H9 (cell line): ENCODE results near the gene ARL13A. TPM values are rescaled to one million over a fixed set of nuclear protein-coding genes. Genes with fewer than 3 reads are reported as not detected.

Experiments used
- DNase-seq: peaks from one replicate; pipeline ENCODE4 v3.0.0-alpha.2; 2017
- H2AFZ ChIP-seq: one replicate; pipeline ENCODE4 v1.6.1; 2013; ENCODE audit warnings: mild to moderate bottlenecking, low read length, control low read depth, moderate library complexity
- H2AK5ac ChIP-seq: 2 replicates; pipeline ENCODE4 v1.6.1; 2013; ENCODE audit warnings: low read length, control low read depth, mixed read lengths; ENCODE audit not compliant: insufficient read length
- H2BK120ac ChIP-seq: one replicate; pipeline ENCODE4 v1.6.1; 2013; ENCODE audit warnings: low read depth, mild to moderate bottlenecking, low read length, control low read depth, inconsistent platforms; ENCODE audit not compliant: poor library complexity, severe bottlenecking
- H2BK12ac ChIP-seq: 2 replicates; pipeline ENCODE4 v1.6.1; 2013; ENCODE audit warnings: low read length, control low read depth, mixed read lengths, low read depth; ENCODE audit not compliant: insufficient read length
- H2BK15ac ChIP-seq: 2 replicates; pipeline ENCODE4 v1.6.1; 2013; ENCODE audit warnings: low read depth, low read length, control low read depth
- H2BK20ac ChIP-seq: one replicate; pipeline ENCODE4 v1.6.1; 2013; ENCODE audit warnings: low read depth, mild to moderate bottlenecking, low read length, control low read depth, inconsistent platforms; ENCODE audit not compliant: poor library complexity, severe bottlenecking
- H2BK5ac ChIP-seq: 2 replicates; pipeline ENCODE4 v1.6.1; 2013; ENCODE audit warnings: low read length, control low read depth, mixed read lengths; ENCODE audit not compliant: insufficient read length
- H3K14ac ChIP-seq: 2 replicates; pipeline ENCODE4 v1.6.1; 2013; ENCODE audit warnings: low read length, control low read depth; ENCODE audit not compliant: insufficient read depth
- H3K18ac ChIP-seq: 2 replicates; pipeline ENCODE4 v1.6.1; 2013; ENCODE audit warnings: low read depth, mild to moderate bottlenecking, mixed read lengths, low read length, control low read depth; ENCODE audit not compliant: insufficient read length
- H3K23ac ChIP-seq: 2 replicates; pipeline ENCODE4 v1.6.1; 2013; ENCODE audit warnings: low read length, control low read depth, mixed read lengths, low read depth; ENCODE audit not compliant: insufficient read length
- H3K23me2 ChIP-seq: 2 replicates; pipeline ENCODE4 v1.6.1; 2013; ENCODE audit warnings: low read depth, mild to moderate bottlenecking, mixed read lengths, low read length, control low read depth; ENCODE audit not compliant: insufficient read length, poor library complexity, severe bottlenecking
- H3K27ac ChIP-seq: 2 replicates; pipeline ENCODE4 v1.5.1; 2013; ENCODE audit warnings: low read length, control low read depth, mixed read lengths, low read depth; ENCODE audit not compliant: insufficient read length
- H3K27me3 ChIP-seq: 2 replicates; pipeline ENCODE4 v1.6.1; 2013; ENCODE audit warnings: low read length, control low read depth, inconsistent platforms; ENCODE audit not compliant: insufficient read depth
- H3K4ac ChIP-seq: 2 replicates; pipeline ENCODE4 v1.6.1; 2013; ENCODE audit warnings: low read depth, mild to moderate bottlenecking, control low read depth, inconsistent platforms, low read length, moderate library complexity
- H3K4me1 ChIP-seq: 2 replicates; pipeline ENCODE4 v1.6.1; 2013; ENCODE audit warnings: low read length, control low read depth, inconsistent platforms; ENCODE audit not compliant: insufficient read depth
- H3K4me2 ChIP-seq: 2 replicates; pipeline ENCODE4 v1.6.1; 2013; ENCODE audit warnings: low read length, control low read depth, mixed read lengths; ENCODE audit not compliant: insufficient read length, insufficient read depth
- H3K56ac ChIP-seq: 2 replicates; pipeline ENCODE4 v1.6.1; 2013; ENCODE audit warnings: low read depth, mild to moderate bottlenecking, mixed read lengths, low read length, control low read depth; ENCODE audit not compliant: insufficient read length
- H3K79me1 ChIP-seq: 2 replicates; pipeline ENCODE4 v1.6.1; 2013; ENCODE audit warnings: low read depth, mild to moderate bottlenecking, moderate library complexity, low read length, control low read depth, inconsistent platforms; ENCODE audit not compliant: insufficient read depth, poor library complexity, severe bottlenecking
- H3K79me2 ChIP-seq: 2 replicates; pipeline ENCODE4 v1.6.1; 2013; ENCODE audit warnings: low read length, control low read depth, inconsistent platforms; ENCODE audit not compliant: insufficient read depth
- H3K9ac ChIP-seq: 2 replicates; pipeline ENCODE4 v1.6.1; 2013; ENCODE audit warnings: low read length, control low read depth, mixed read lengths; ENCODE audit not compliant: insufficient read length; ENCODE audit errors: extremely low read depth
- H3K9me3 ChIP-seq: one replicate; pipeline ENCODE4 v1.6.1; 2013; ENCODE audit warnings: low read depth, low read length, inconsistent platforms; ENCODE audit not compliant: control insufficient read depth
- H3T11ph ChIP-seq: one replicate; pipeline ENCODE4 v1.6.1; 2013; ENCODE audit warnings: mild to moderate bottlenecking, low read length, control low read depth, inconsistent platforms
- H4K20me1 ChIP-seq: one replicate; pipeline ENCODE4 v1.6.1; 2013; ENCODE audit not compliant: control insufficient read depth, insufficient read length, insufficient read depth
- H4K5ac ChIP-seq: 2 replicates; pipeline ENCODE4 v1.6.1; 2013; ENCODE audit warnings: low read depth, mild to moderate bottlenecking, mixed read lengths, low read length, control low read depth; ENCODE audit not compliant: insufficient read length
- H4K8ac ChIP-seq: replicated peaks from 2 replicates; pipeline ENCODE4 v1.6.1; 2013; ENCODE audit warnings: low read length, control low read depth, mixed read lengths, low read depth; ENCODE audit not compliant: insufficient read length
- H4K91ac ChIP-seq: 2 replicates; pipeline ENCODE4 v1.6.1; 2013; ENCODE audit warnings: low read depth, mild to moderate bottlenecking, moderate library complexity, mixed read lengths, low read length, control low read depth; ENCODE audit not compliant: insufficient read length
- H3K27ac Mint-ChIP-seq, 3 experiments: 2 replicates in 2 of 3; 3 replicates in 1 of 3; pipeline ENCODE4 v1.8.0; 2020 to 2021; ENCODE audit warnings: mixed read lengths in 3 of 3, mild to moderate bottlenecking in 1 of 3, moderate library complexity in 1 of 3
- H3K27me3 Mint-ChIP-seq: 2 replicates; pipeline ENCODE4 v1.8.0; 2021; ENCODE audit warnings: low read depth, mild to moderate bottlenecking, moderate library complexity, mixed read lengths
- H3K36me3 Mint-ChIP-seq, 3 experiments: 2 replicates in 2 of 3; 3 replicates in 1 of 3; pipeline ENCODE4 v1.8.0; 2020 to 2021; ENCODE audit warnings: low read depth in 3 of 3, mixed read lengths in 3 of 3; ENCODE audit not compliant: insufficient read depth in 1 of 3
- H3K4me1 Mint-ChIP-seq, 2 experiments: 2 replicates each; pipeline ENCODE4 v1.8.0; 2020; ENCODE audit warnings: mixed read lengths in 2 of 2
- H3K4me3 Mint-ChIP-seq, 2 experiments: 2 replicates in 1 of 2; 3 replicates in 1 of 2; pipeline ENCODE4 v1.8.0; 2020 to 2021; ENCODE audit warnings: mild to moderate bottlenecking in 2 of 2, mixed read lengths in 2 of 2, moderate library complexity in 1 of 2
- H3K9me3 Mint-ChIP-seq, 2 experiments: 2 replicates in 1 of 2; 3 replicates in 1 of 2; pipeline ENCODE4 v1.8.0; 2020; ENCODE audit warnings: mild to moderate bottlenecking in 2 of 2, mixed read lengths in 2 of 2, moderate library complexity in 1 of 2
- CTCF ChIP-seq: fragments of 200-600 bp; sonication (generic); conservative IDR thresholded peaks from 3 replicates; pipeline ENCODE4 v1.8.0; 2021; ENCODE audit warnings: antibody characterized with exemption, mild to moderate bottlenecking
- WGBS: extraction: QIAGEN DNeasy Blood & Tissue Kit; methylation state at CpG from one replicate; pipeline ENCODE4 v1.1.7; 2013; ENCODE audit warnings: missing lambda C conversion rate, low lambda C conversion rate, mixed read lengths; ENCODE audit not compliant: insufficient read length; ENCODE audit errors: extremely low coverage; 5-methylcytosine and 5-hydroxymethylcytosine counted together
- total RNA-seq: library from RNA; stranded (reverse); gene quantifications from 2 replicates; pipeline ENCODE4 v1.2.1, GENCODE V29; 2021

ARL13A gene
- total RNA-seq, 1 experiment from 2014 or later = not detected

- Mint-ChIP-seq H3K4me3 (no peak overlapping the region), H3K27me3 (peaks cover 25% of the 10 kb centered on the region), H3K36me3 (peaks cover 5 to 7% (median 6%) of the 10 kb centered on the region in 3 experiments; a peak in 4 of 7 replicates), H3K9me3 (peaks cover 62 to 68% of the 10 kb centered on the region in 2 experiments), H3K27ac (no peak overlapping the region), H3K4me1 (peaks cover 6 to 7% of the 10 kb centered on the region in 2 experiments; a peak in 2 of 4 replicates)
- Histone ChIP-seq H3K79me2 (no peaks in the 10 kb centered on the region), H2BK15ac (no peak overlapping the region), H4K91ac (no peak overlapping the region), H2BK12ac (no peak overlapping the region), H2AFZ (no peak overlapping the region), H3K18ac (no peak overlapping the region), H3K79me1 (no peaks in the 10 kb centered on the region), H3K9ac (no peak overlapping the region), H3K9me3 (peaks cover 33% of the 10 kb centered on the region), H3K27me3 (peaks cover 4% of the 10 kb centered on the region; the same call in 1 of the 2 replicates), H3K14ac (no peak overlapping the region), H2BK20ac (no peak overlapping the region), H3K56ac (no peak overlapping the region), H2AK5ac (no peak overlapping the region), H3T11ph (no peak overlapping the region), H3K4ac (no peak overlapping the region), H4K8ac (no peak overlapping the region), H3K4me2 (no peak overlapping the region), H2BK120ac (no peak overlapping the region), H3K23me2 (peaks cover 4% of the 10 kb centered on the region), H4K5ac (no peak overlapping the region), H2BK5ac (no peak overlapping the region), H3K23ac (no peak overlapping the region), H3K4me1 (no peaks in the 10 kb centered on the region), H4K20me1 (no peaks in the 10 kb centered on the region), H3K27ac (no peak overlapping the region)
- no CpG with 5 or more reads among the region's 3 CpGs for WGBS
- DNase-seq = no peak
- TF ChIP-seq CTCF = no peak
Observed at GRCh38 chrX:100931925-100932285, 37.6 kb upstream of the ARL13A start.
